WTC11 (cell line): ENCODE measurements around the gene TAC4. TPM values are rescaled to one million over a fixed set of nuclear protein-coding genes. Genes with fewer than 3 reads are reported as not detected.

ENCODE experiments used
- ATAC-seq: fragments of 200-7000 bp; cut with Tn5 transposase; 2 replicates; pipeline ENCODE4 v1.10.0; 2021; ENCODE audit warnings: mild to moderate bottlenecking, moderate library complexity
- CTCF ChIA-PET: fragments of 300-600 bp; sonication (Branson Sonifier 250); formaldehyde crosslinking; loops from one replicate; lab custom pipeline; 2021; ENCODE audit warnings: antibody characterized with exemption; lab: Charles Lee
- POLR2A ChIA-PET: fragments of 350-600 bp; sonication (Branson Sonifier 250); formaldehyde crosslinking; loops from one replicate; lab custom pipeline; 2021; ENCODE audit warnings: antibody characterized with exemption; lab: Charles Lee
- DNase-seq: peaks from one replicate; pipeline ENCODE4 v3.0.0; 2021; ENCODE audit warnings: low spot score
- H3K27ac Mint-ChIP-seq: 2 replicates; pipeline ENCODE4 v1.8.0; 2021; ENCODE audit warnings: mixed read lengths
- H3K27me3 Mint-ChIP-seq: 2 replicates; pipeline ENCODE4 v1.8.0; 2021; ENCODE audit warnings: low read depth, mild to moderate bottlenecking, moderate library complexity, mixed read lengths
- H3K36me3 Mint-ChIP-seq: 2 replicates; pipeline ENCODE4 v1.8.0; 2021; ENCODE audit warnings: mixed read lengths
- H3K4me1 Mint-ChIP-seq: 2 replicates; pipeline ENCODE4 v1.8.0; 2022; ENCODE audit warnings: mixed read lengths
- H3K4me3 Mint-ChIP-seq: 2 replicates; pipeline ENCODE4 v1.8.0; 2021; ENCODE audit warnings: mild to moderate bottlenecking, moderate library complexity, mixed read lengths
- H3K9me3 Mint-ChIP-seq: 2 replicates; pipeline ENCODE4 v1.8.0; 2021; ENCODE audit warnings: mixed read lengths
- CBFB ChIP-seq: sonication (generic); formaldehyde crosslinking; IDR thresholded peaks from 2 replicates; pipeline ENCODE4 v1.8.1; 2022; ENCODE audit warnings: mild to moderate bottlenecking, low read depth, missing genetic modification reagents
- CTCF ChIP-seq: fragments of 200-600 bp; IDR thresholded peaks from 2 replicates; pipeline ENCODE4 v1.8.0; 2022; ENCODE audit warnings: antibody characterized with exemption
- ELF4 ChIP-seq: sonication (generic); formaldehyde crosslinking; IDR thresholded peaks from 2 replicates; pipeline ENCODE4 v1.8.1; 2022; ENCODE audit warnings: low read depth, mild to moderate bottlenecking, moderate library complexity, missing genetic modification reagents
- ESRRA ChIP-seq: sonication (generic); formaldehyde crosslinking; IDR thresholded peaks from 2 replicates; pipeline ENCODE4 v1.8.1; 2022; ENCODE audit warnings: mild to moderate bottlenecking, missing genetic modification reagents, borderline replicate concordance
- FOXJ3 ChIP-seq: sonication (generic); formaldehyde crosslinking; IDR thresholded peaks from 2 replicates; pipeline ENCODE4 v1.9.0; 2021; ENCODE audit warnings: missing genetic modification reagents, mild to moderate bottlenecking, borderline replicate concordance
- FOXP4 ChIP-seq: sonication (generic); formaldehyde crosslinking; IDR thresholded peaks from 2 replicates; pipeline ENCODE4 v1.8.0; 2022; ENCODE audit warnings: mild to moderate bottlenecking, missing genetic modification reagents
- NR2C2 ChIP-seq: sonication (generic); formaldehyde crosslinking; IDR thresholded peaks from 2 replicates; pipeline ENCODE4 v1.8.0; 2022; ENCODE audit warnings: mild to moderate bottlenecking, missing genetic modification reagents
- PREB ChIP-seq: sonication (generic); formaldehyde crosslinking; IDR thresholded peaks from 2 replicates; pipeline ENCODE4 v1.8.1; 2022; ENCODE audit warnings: mild to moderate bottlenecking, missing genetic modification reagents, moderate library complexity, borderline replicate concordance
- USF1 ChIP-seq: sonication (generic); formaldehyde crosslinking; IDR thresholded peaks from 2 replicates; pipeline ENCODE4 v1.8.0; 2022; ENCODE audit warnings: mild to moderate bottlenecking, missing genetic modification reagents
- USF2 ChIP-seq: sonication (generic); formaldehyde crosslinking; IDR thresholded peaks from 2 replicates; pipeline ENCODE4 v1.8.1; 2023; ENCODE audit warnings: mild to moderate bottlenecking, missing genetic modification reagents, moderate library complexity
- ZBTB43 ChIP-seq: sonication (generic); formaldehyde crosslinking; IDR thresholded peaks from 2 replicates; pipeline ENCODE4 v1.8.1; 2023; ENCODE audit warnings: mild to moderate bottlenecking, missing genetic modification reagents
- ZNF263 ChIP-seq: sonication (generic); formaldehyde crosslinking; IDR thresholded peaks from 2 replicates; pipeline ENCODE4 v1.8.1; 2022; ENCODE audit warnings: low read depth, mild to moderate bottlenecking, moderate library complexity, missing genetic modification reagents
- ZNF317 ChIP-seq: sonication (generic); formaldehyde crosslinking; IDR thresholded peaks from 2 replicates; pipeline ENCODE4 v1.8.1; 2023; ENCODE audit warnings: low read depth, mild to moderate bottlenecking, moderate library complexity, missing genetic modification reagents, borderline replicate concordance
- total RNA-seq: library from RNA; stranded (reverse); gene quantifications from 3 replicates; pipeline ENCODE4 v1.2.3, GENCODE V29; 2021

The TAC4 gene
- total RNA-seq, 1 experiment from 2014 or later = not detected

GRCh38 chr17:49823614-49824013 lies 24.3 kb downstream of the TAC4 start:
- Mint-ChIP-seq H3K4me3 (no peak overlapping the region), H3K27me3 (no peaks in the 10 kb centered on the region), H3K27ac (peak overlapping the region; percentile 8; the same call in 1 of the 2 replicates), H3K9me3 (no peaks in the 10 kb centered on the region), H3K36me3 (peaks cover 85% of the 10 kb centered on the region), H3K4me1 (peaks cover 50% of the 10 kb centered on the region)
- ATAC-seq = no peak
- CTCF ChIA-PET = no interaction called here
- TF ChIP-seq ZBTB43 (no peak), CTCF (no peak), NR2C2 (CRISPR knock-in tag) (no peak), ZNF317 (CRISPR knock-in tag) (no peak), USF1 (CRISPR knock-in tag) (no peak), USF2 (CRISPR knock-in tag) (no peak), PREB (CRISPR knock-in tag) (no peak)
- POLR2A ChIA-PET = no interaction called here
- DNase-seq = no peak

- TF ChIP-seq CBFB (CRISPR knock-in tag) (no peak), USF2 (CRISPR knock-in tag) (no peak), ESRRA (CRISPR knock-in tag) (no peak), FOXJ3 (CRISPR knock-in tag) (no peak), ELF4 (CRISPR knock-in tag) (no peak), FOXP4 (no peak), ZNF263 (CRISPR knock-in tag) (no peak)
- Mint-ChIP-seq H3K27ac (peak overlapping the region; percentile 44), H3K36me3 (peaks cover 85% of the 10 kb centered on the region), H3K4me1 (peaks cover 57% of the 10 kb centered on the region), H3K27me3 (no peaks in the 10 kb centered on the region), H3K9me3 (no peaks in the 10 kb centered on the region), H3K4me3 (no peak overlapping the region)
- no peak for DNase-seq
- ATAC-seq = no peak
- ChIA-PET CTCF (no interaction called here), POLR2A (no interaction called here)
These were observed 25.0 kb downstream of the TAC4 start for GRCh38 chr17:49822829-49823228.
